Measurements from ENCODE around the gene ARRDC2.

GRCh38 chr19:17989425-17990094, 18.4 kb upstream of the ARRDC2 start:
- no peak for TF ChIP-seq CTCF (IDR thresholded peaks at IDR 0.05)
- no peak for TF ChIP-seq POLR2A (IDR thresholded peaks at IDR 0.05)

Measured in tibial nerve (tissue), 3 donors.